Body of pancreas (tissue), 4 donors: ENCODE data around the gene DCDC2C. TPM values are rescaled to one million over a fixed set of nuclear protein-coding genes. Genes with fewer than 3 reads are reported as not detected.

Experiments
- ATAC-seq: fragments of 150-250 bp; one replicate; pipeline ENCODE4 v1.9.1; 2016
- DNase-seq, 4 donors: peaks; one replicate each; pipeline ENCODE4 v3.0.0-alpha.2; 2019
- H3K27ac ChIP-seq, 4 donors: fragments of 200-600 bp; sonication (generic); 1 replicate in 3 of 4; 2 replicates in 1 of 4; pipeline versions ENCODE4 v1.5.1 to v1.6.1; 2016 to 2019; ENCODE audit warnings: mild to moderate bottlenecking in 1 of 4, mixed read lengths in 1 of 4, moderate library complexity in 1 of 4
- H3K27me3 ChIP-seq, 2 donors: fragments of 200-600 bp; sonication (generic); one replicate each; pipeline ENCODE4 v1.6.0; 2016; ENCODE audit warnings: mild to moderate bottlenecking in 1 of 2
- H3K36me3 ChIP-seq, 2 donors: fragments of 200-600 bp; sonication (generic); replicated peaks in 1 of 2; 2 replicates each; pipeline ENCODE4 v1.5.1; 2016; ENCODE audit warnings: low read depth in 2 of 2; ENCODE audit not compliant: insufficient read depth in 1 of 2
- H3K4me1 ChIP-seq: fragments of 200-600 bp; sonication (generic); one replicate; pipeline ENCODE4 v1.6.0; 2016
- H3K4me3 ChIP-seq, 2 donors: fragments of 200-600 bp; sonication (generic); 1 replicate in 1 of 2; 2 replicates in 1 of 2; pipeline ENCODE4 v1.5.1; 2016 to 2019
- H3K9me3 ChIP-seq, 3 donors: fragments of 200-600 bp; sonication (generic); 1 replicate in 2 of 3; 2 replicates in 1 of 3; pipeline ENCODE4 v1.5.1; 2016
- POLR2A ChIP-seq, 3 donors: fragments of 450-650 bp; IDR thresholded peaks; one replicate each; pipeline ENCODE4 v1.6.1; 2016; ENCODE audit warnings: antibody characterized with exemption in 3 of 3, mild to moderate bottlenecking in 2 of 3
- WGBS, 2 donors: methylation state at CpG; one replicate each; pipeline ENCODE4 v1.1.5; 2017; 5-methylcytosine and 5-hydroxymethylcytosine counted together
- intact Hi-C: fragments of 100-400 bp; cut with DNase I; formaldehyde crosslinking; loops from one replicate; pipeline ENCODE4 v1.15.1; 2023
- total RNA-seq, 2 donors: library from RNA; depleted of rRNA; stranded (reverse); fragments of >200 nt; gene quantifications; one replicate each; pipeline ENCODE4 v1.1.0, GENCODE V29; 2016
- TF ChIP-seq, protein P1 (sequence below), 7 experiments: fragments of 450-650 bp in 4 of 7; fragments of 200-600 bp in 3 of 7; sonication (generic) in 3 of 7; IDR thresholded peaks; one replicate each; pipeline ENCODE4 v1.5.1; 2016 to 2019; ENCODE audit warnings: antibody characterized with exemption in 7 of 7

DCDC2C gene
- total RNA-seq, 2 donors from 2014 or later, result not detected

DNA sequence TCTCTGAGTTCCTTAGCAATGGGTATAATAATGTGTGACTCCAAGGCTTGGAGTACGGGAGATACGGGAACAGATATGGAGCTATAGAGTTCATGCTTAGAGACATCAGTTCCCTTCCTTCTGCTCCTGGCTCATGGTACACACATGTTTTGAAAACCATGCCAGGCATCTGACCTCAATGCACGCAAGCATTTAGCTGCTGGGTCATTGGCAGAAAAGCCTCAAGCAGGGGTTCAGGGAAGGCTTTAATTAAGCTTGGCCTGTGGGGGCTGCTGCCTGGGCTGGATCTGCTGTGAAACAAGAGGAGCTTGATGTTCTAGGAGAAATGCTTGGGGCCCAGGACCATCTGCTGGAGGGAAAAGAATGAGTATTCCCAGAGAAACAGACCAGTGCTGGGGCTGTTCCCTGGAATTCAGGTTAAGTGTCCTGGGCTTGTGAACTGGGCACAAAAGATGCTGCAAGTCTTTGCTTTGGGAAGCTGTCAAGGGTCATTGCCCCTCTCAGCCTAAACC lies 42.2 kb upstream of the DCDC2C start:
- TF ChIP-seq, protein P1, sequence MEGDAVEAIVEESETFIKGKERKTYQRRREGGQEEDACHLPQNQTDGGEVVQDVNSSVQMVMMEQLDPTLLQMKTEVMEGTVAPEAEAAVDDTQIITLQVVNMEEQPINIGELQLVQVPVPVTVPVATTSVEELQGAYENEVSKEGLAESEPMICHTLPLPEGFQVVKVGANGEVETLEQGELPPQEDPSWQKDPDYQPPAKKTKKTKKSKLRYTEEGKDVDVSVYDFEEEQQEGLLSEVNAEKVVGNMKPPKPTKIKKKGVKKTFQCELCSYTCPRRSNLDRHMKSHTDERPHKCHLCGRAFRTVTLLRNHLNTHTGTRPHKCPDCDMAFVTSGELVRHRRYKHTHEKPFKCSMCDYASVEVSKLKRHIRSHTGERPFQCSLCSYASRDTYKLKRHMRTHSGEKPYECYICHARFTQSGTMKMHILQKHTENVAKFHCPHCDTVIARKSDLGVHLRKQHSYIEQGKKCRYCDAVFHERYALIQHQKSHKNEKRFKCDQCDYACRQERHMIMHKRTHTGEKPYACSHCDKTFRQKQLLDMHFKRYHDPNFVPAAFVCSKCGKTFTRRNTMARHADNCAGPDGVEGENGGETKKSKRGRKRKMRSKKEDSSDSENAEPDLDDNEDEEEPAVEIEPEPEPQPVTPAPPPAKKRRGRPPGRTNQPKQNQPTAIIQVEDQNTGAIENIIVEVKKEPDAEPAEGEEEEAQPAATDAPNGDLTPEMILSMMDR (IDR thresholded peaks at IDR 0.05), result no peak
- no peak for TF ChIP-seq POLR2A (IDR thresholded peaks at IDR 0.05)
- Histone ChIP-seq H3K27me3 (no peaks in the 10 kb centered on the region), H3K4me3 (no peak overlapping the region), H3K9me3 (no peaks in the 10 kb centered on the region), H3K27ac (no peak overlapping the region), H3K4me1 (no peaks in the 10 kb centered on the region), H3K36me3 (no peaks in the 10 kb centered on the region)
- intact Hi-C loops, result no loop called here
- ATAC-seq, result no peak
- DNase-seq, result no peak
- WGBS, 2 donors, result 85 to 93% methylated on average over 3 of the region's 3 CpGs

DNA sequence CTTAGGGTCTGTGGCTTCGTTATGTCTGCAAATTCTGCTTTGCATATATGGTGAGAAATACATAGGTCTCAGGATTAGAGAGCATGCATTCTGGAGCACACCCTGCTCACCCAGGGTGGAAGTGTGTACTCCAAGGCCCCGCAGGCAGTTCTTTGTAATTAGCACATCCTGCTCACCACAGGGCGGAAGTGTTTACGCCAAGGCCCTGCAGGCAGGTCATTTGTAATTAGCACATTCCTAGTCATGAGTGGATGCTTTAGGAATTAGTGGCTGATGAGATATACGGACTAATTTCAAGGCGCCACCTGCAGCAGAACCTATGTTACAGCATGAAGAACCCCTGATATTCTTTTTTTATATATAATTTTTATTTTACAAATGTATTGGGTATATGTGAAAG lies 41.1 kb upstream of the DCDC2C start:
- no peak for TF ChIP-seq POLR2A (IDR thresholded peaks at IDR 0.05)
- Histone ChIP-seq H3K4me1 (no peaks in the 10 kb centered on the region), H3K9me3 (no peaks in the 10 kb centered on the region), H3K27ac (no peak overlapping the region), H3K4me3 (no peak overlapping the region), H3K27me3 (no peaks in the 10 kb centered on the region), H3K36me3 (no peaks in the 10 kb centered on the region)
- 64 to 84% methylated on average over 6 of the region's 6 CpGs for WGBS, 2 donors
- ATAC-seq (no peak), DNase-seq (no peak)
- intact Hi-C loops, result no loop called here

- Histone ChIP-seq H3K27me3 (no peaks in the 10 kb centered on the region), H3K4me1 (no peaks in the 10 kb centered on the region), H3K36me3 (no peaks in the 10 kb centered on the region), H3K27ac (no peak overlapping the region), H3K4me3 (no peak overlapping the region), H3K9me3 (no peaks in the 10 kb centered on the region)
- 27% methylated on average over 3 of the region's 3 CpGs for WGBS, 2 donors
- no peak for DNase-seq
- intact Hi-C loops, result no loop called here
- TF ChIP-seq, protein P1 (IDR thresholded peaks at IDR 0.05), result no peak
- TF ChIP-seq POLR2A (IDR thresholded peaks at IDR 0.05), result no peak
- no peak for ATAC-seq
Observed at GRCh38 chr2:3664118-3664517, 39.3 kb upstream of the DCDC2C start.

DNA sequence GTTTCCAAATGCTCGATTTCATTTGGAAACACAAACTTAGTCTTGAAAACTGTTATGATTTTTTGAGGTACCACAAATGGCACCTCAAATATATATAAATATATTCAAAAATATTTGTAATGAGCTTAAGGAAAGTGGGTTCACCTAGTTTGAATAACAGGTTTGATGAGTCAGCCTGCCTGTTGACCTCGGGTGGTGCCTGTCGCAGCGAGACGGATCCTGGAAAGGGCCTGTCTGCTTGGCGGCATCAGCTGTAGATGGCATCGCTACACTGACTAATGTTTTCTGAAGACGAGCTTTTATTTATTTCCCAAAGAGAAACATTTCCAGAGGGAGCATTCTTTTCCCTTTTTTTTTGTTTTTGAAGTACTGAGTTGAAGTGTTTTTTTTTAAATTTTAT lies 38.5 kb upstream of the DCDC2C start:
- DNase-seq (no peak), ATAC-seq (no peak)
- Histone ChIP-seq H3K27ac (no peak overlapping the region), H3K4me1 (no peaks in the 10 kb centered on the region), H3K4me3 (no peak overlapping the region), H3K9me3 (no peaks in the 10 kb centered on the region), H3K27me3 (no peaks in the 10 kb centered on the region), H3K36me3 (no peaks in the 10 kb centered on the region)
- TF ChIP-seq, protein P1 (IDR thresholded peaks at IDR 0.05), result no peak
- TF ChIP-seq POLR2A (IDR thresholded peaks at IDR 0.05), result no peak
- 70 to 71% methylated on average over 8 of the region's 8 CpGs for WGBS, 2 donors
- intact Hi-C loops, result no loop called here

- Histone ChIP-seq H3K27me3 (no peaks in the 10 kb centered on the region), H3K4me3 (no peak overlapping the region), H3K9me3 (no peaks in the 10 kb centered on the region), H3K27ac (no peak overlapping the region), H3K4me1 (no peaks in the 10 kb centered on the region), H3K36me3 (no peaks in the 10 kb centered on the region)
- DNase-seq, result no peak
- WGBS, 2 donors, result 42 to 51% methylated on average over 13 to 16 of the region's 16 CpGs
- intact Hi-C loops, result no loop called here
- no peak for ATAC-seq
- TF ChIP-seq POLR2A (IDR thresholded peaks at IDR 0.05), result no peak
- TF ChIP-seq, protein P1 (IDR thresholded peaks at IDR 0.05), result no peak
Observed at GRCh38 chr2:3665886-3666612, 37.3 kb upstream of the DCDC2C start.
